H1 (cell line): ENCODE results near the gene MAGEB4. TPM values are rescaled to one million over a fixed set of nuclear protein-coding genes. Genes with fewer than 3 reads are reported as not detected.

ENCODE experiments used
- CTCF ChIA-PET: fragments of 300-600 bp; sonication (Branson Sonifier 250); formaldehyde crosslinking; loops from one replicate; lab custom pipeline; 2021; ENCODE audit not compliant: partially characterized antibody; lab: Charles Lee
- POLR2A ChIA-PET: fragments of 300-600 bp; sonication (Branson Sonifier 250); formaldehyde crosslinking; loops from one replicate; lab custom pipeline; 2021; ENCODE audit warnings: inconsistent platforms; ENCODE audit not compliant: partially characterized antibody; lab: Charles Lee
- DNase-seq, 2 experiments: peaks; one replicate each; pipeline versions ENCODE4 v3.0.0 to v3.0.0-alpha.2; 2010 to 2022; ENCODE audit warnings: low spot score in 2 of 2, low read depth in 1 of 2, mixed read lengths in 1 of 2
- FAIRE-seq: peaks from 2 replicates; lab custom pipeline; 2011; peaks lifted over from hg19 to GRCh38; lab: Jason Lieb, UNC
- H2AFZ ChIP-seq: 2 replicates; pipeline ENCODE4 v1.8.1; 2012; ENCODE audit warnings: low read length, inconsistent platforms
- H2AK5ac ChIP-seq: 2 replicates; pipeline ENCODE4 v1.6.1; 2013; ENCODE audit warnings: low read depth, low read length
- H2BK120ac ChIP-seq: replicated peaks from 2 replicates; pipeline ENCODE3; 2013; ENCODE audit warnings: low read depth, low read length, inconsistent platforms
- H2BK12ac ChIP-seq: 2 replicates; pipeline ENCODE4 v1.6.1; 2013; ENCODE audit warnings: low read depth, low read length
- H2BK15ac ChIP-seq: 2 replicates; pipeline ENCODE4 v1.6.1; 2013; ENCODE audit warnings: low read length
- H2BK20ac ChIP-seq: 2 replicates; pipeline ENCODE4 v1.6.1; 2013; ENCODE audit warnings: low read length
- H2BK5ac ChIP-seq: 2 replicates; pipeline ENCODE4 v1.6.1; 2013; ENCODE audit warnings: low read depth, low read length
- H3K14ac ChIP-seq: 2 replicates; pipeline ENCODE4 v1.6.1; 2013; ENCODE audit warnings: inconsistent platforms; ENCODE audit not compliant: insufficient read length
- H3K18ac ChIP-seq: 2 replicates; pipeline ENCODE4 v1.6.1; 2013; ENCODE audit warnings: low read length; ENCODE audit errors: extremely low read depth
- H3K23ac ChIP-seq: 2 replicates; pipeline ENCODE4 v1.6.1; 2013; ENCODE audit warnings: inconsistent platforms; ENCODE audit not compliant: insufficient read length
- H3K23me2 ChIP-seq: 2 replicates; pipeline ENCODE4 v1.6.1; 2013; ENCODE audit warnings: low read depth, low read length
- H3K27ac ChIP-seq: 2 replicates; pipeline ENCODE4 v1.6.1; 2011; ENCODE audit warnings: low read depth, low read length, inconsistent platforms
- H3K27me3 ChIP-seq, 4 experiments: replicated peaks in 1 of 4; 1 replicate in 1 of 4; 2 replicates in 3 of 4; pipeline versions ENCODE4 v1.6.1 to v1.8.1; 2011 to 2013; ENCODE audit warnings: low read length in 3 of 4, mild to moderate bottlenecking in 3 of 4, inconsistent platforms in 2 of 4, mixed read lengths in 2 of 4, moderate library complexity in 1 of 4; ENCODE audit not compliant: control insufficient read depth in 3 of 4, insufficient read depth in 3 of 4; ENCODE audit errors: extremely low read depth in 1 of 4
- H3K36me3 ChIP-seq, 4 experiments: 2 replicates each; pipeline versions ENCODE4 v1.6.1 to v1.8.1; 2011 to 2013; ENCODE audit warnings: mild to moderate bottlenecking in 4 of 4, low read length in 3 of 4, moderate library complexity in 2 of 4, control low read depth in 1 of 4, inconsistent platforms in 1 of 4; ENCODE audit not compliant: insufficient read depth in 4 of 4, control insufficient read depth in 2 of 4
- H3K4ac ChIP-seq: replicated peaks from 2 replicates; pipeline ENCODE3; 2013; ENCODE audit warnings: low read length, low read depth, mixed read lengths, inconsistent platforms; ENCODE audit not compliant: insufficient read length
- H3K4me1 ChIP-seq, 4 experiments: replicated peaks in 1 of 4; 1 replicate in 1 of 4; 2 replicates in 3 of 4; pipeline versions ENCODE4 v1.6.1 to v1.8.1; 2011 to 2013; ENCODE audit warnings: low read length in 3 of 4, inconsistent platforms in 2 of 4, mixed read lengths in 1 of 4; ENCODE audit not compliant: insufficient read depth in 4 of 4, control insufficient read depth in 3 of 4
- H3K4me2 ChIP-seq, 2 experiments: 2 replicates each; pipeline versions ENCODE4 v1.6.1 to v1.8.1; 2011 to 2013; ENCODE audit warnings: low read depth in 2 of 2, low read length in 2 of 2, control low read depth in 1 of 2, inconsistent platforms in 1 of 2, mild to moderate bottlenecking in 1 of 2; ENCODE audit not compliant: insufficient read depth in 1 of 2
- H3K4me3 ChIP-seq, 4 experiments: fragments of 200-600, 300-600 bp in 1 of 4; sonication (generic), shearing (Covaris generic), sonication (Bioruptor Twin) in 1 of 4; 2 replicates each; pipeline versions ENCODE4 v1.5.1 to v1.8.1; 2011 to 2016; ENCODE audit warnings: low read length in 4 of 4, low read depth in 3 of 4, control low read depth in 2 of 4, inconsistent platforms in 2 of 4, mild to moderate bottlenecking in 2 of 4, mixed read lengths in 1 of 4, moderate library complexity in 1 of 4; ENCODE audit not compliant: insufficient read depth in 2 of 4; ENCODE audit errors: extremely low read depth in 1 of 4
- H3K56ac ChIP-seq: replicated peaks from 2 replicates; pipeline ENCODE3; 2013; ENCODE audit warnings: low read depth, mild to moderate bottlenecking, mixed read lengths, low read length, inconsistent platforms; ENCODE audit not compliant: insufficient read length
- H3K79me1 ChIP-seq: 2 replicates; pipeline ENCODE4 v1.6.1; 2013; ENCODE audit warnings: low read depth, low read length, control low read depth
- H3K79me2 ChIP-seq, 2 experiments: 2 replicates each; pipeline versions ENCODE4 v1.6.1 to v1.8.1; 2012 to 2013; ENCODE audit warnings: low read length in 2 of 2, mild to moderate bottlenecking in 2 of 2, inconsistent platforms in 1 of 2; ENCODE audit not compliant: insufficient read depth in 2 of 2, control insufficient read depth in 1 of 2
- H3K9ac ChIP-seq, 4 experiments: replicated peaks in 1 of 4; 1 replicate in 1 of 4; 2 replicates in 3 of 4; pipeline versions ENCODE4 v1.6.1 to v1.8.1; 2011 to 2013; ENCODE audit warnings: low read depth in 3 of 4, low read length in 3 of 4, control low read depth in 2 of 4, mild to moderate bottlenecking in 2 of 4, moderate library complexity in 2 of 4, inconsistent platforms in 1 of 4; ENCODE audit errors: extremely low read depth in 1 of 4
- H3K9me3 ChIP-seq, 2 experiments: 2 replicates each; pipeline versions ENCODE4 v1.6.1 to v1.8.1; 2012 to 2013; ENCODE audit warnings: mild to moderate bottlenecking in 2 of 2, moderate library complexity in 2 of 2, control low read depth in 1 of 2, inconsistent platforms in 1 of 2, low read depth in 1 of 2, low read length in 1 of 2, mixed read lengths in 1 of 2; ENCODE audit not compliant: insufficient read depth in 2 of 2
- H4K20me1 ChIP-seq, 2 experiments: replicated peaks in 1 of 2; 2 replicates each; pipeline versions ENCODE3 to v1.8.1; 2011 to 2013; ENCODE audit warnings: inconsistent platforms in 2 of 2, low read length in 2 of 2, mild to moderate bottlenecking in 1 of 2; ENCODE audit not compliant: insufficient read depth in 2 of 2, control insufficient read depth in 1 of 2
- H4K5ac ChIP-seq: 2 replicates; pipeline ENCODE4 v1.6.1; 2013; ENCODE audit warnings: low read length, low read depth, mixed read lengths, inconsistent platforms; ENCODE audit not compliant: insufficient read length
- H4K8ac ChIP-seq: 2 replicates; pipeline ENCODE4 v1.8.0; 2013; ENCODE audit warnings: mild to moderate bottlenecking, moderate library complexity, low read length, inconsistent platforms; ENCODE audit not compliant: insufficient read depth; ENCODE audit errors: extremely low read depth
- H4K91ac ChIP-seq: replicated peaks from 2 replicates; pipeline ENCODE3; 2013; ENCODE audit warnings: low read length, mixed read lengths, inconsistent platforms; ENCODE audit not compliant: insufficient read length
- BRCA1 ChIP-seq: IDR thresholded peaks from 2 replicates; pipeline ENCODE4 v1.6.1; 2012; ENCODE audit warnings: low read depth, low read length, improper control_type of control experiment
- GTF2F1 ChIP-seq: IDR thresholded peaks from 2 replicates; pipeline ENCODE4 v1.6.1; 2012; ENCODE audit warnings: low read depth, low read length, improper control_type of control experiment, borderline replicate concordance
- HDAC6 ChIP-seq: IDR thresholded peaks from one replicate; pipeline ENCODE4 v1.7.1; 2012; ENCODE audit warnings: low read depth, mild to moderate bottlenecking, inconsistent platforms, low read length, moderate library complexity
- SP4 ChIP-seq: IDR thresholded peaks from 2 replicates; pipeline ENCODE4 v1.6.1; 2012; ENCODE audit warnings: low read length, inconsistent platforms
- WGBS, 2 experiments: shearing (Covaris generic) in 1 of 2; methylation state at CpG; one replicate each; pipeline versions ENCODE4 v1.1.6 to v1.1.7; 2013 to 2015; ENCODE audit warnings: low lambda C conversion rate in 2 of 2, mixed read lengths in 2 of 2, inconsistent platforms in 1 of 2, low coverage in 1 of 2, missing lambda C conversion rate in 1 of 2; ENCODE audit not compliant: insufficient replicate concordance in 2 of 2, insufficient coverage in 1 of 2, insufficient read length in 1 of 2; ENCODE audit errors: extremely low coverage in 1 of 2, missing lambda C conversion rate in 1 of 2; 5-methylcytosine and 5-hydroxymethylcytosine counted together
- polyA plus RNA-seq, 7 experiments: library from polyadenylated mRNA; depleted of rRNA in 3 of 7; stranded (reverse) in 5 of 7; unstranded in 2 of 7; fragments of >200 nt in 5 of 7; fragments of 200-250 nt in 2 of 7; gene quantifications; 1 replicate in 5 of 7; 2 replicates in 1 of 7; 4 replicates in 1 of 7; pipeline versions ENCODE4 v1.2.1 to v1.2.3, GENCODE V29; 2011 to 2013; ENCODE audit warnings: missing spikeins in 2 of 7, mixed read lengths in 2 of 7
- total RNA-seq: library from RNA; stranded (reverse); fragmentation: NEBNext Ultra II Directional; extraction: Animal tissue kit (Norgen Biotek cat#: 25700); gene quantifications from 2 replicates; pipeline ENCODE4 v1.2.1, GENCODE V29; 2021

The MAGEB4 gene
- total and polyA plus RNA-seq, 2 of the 8 experiments (the other 6 are each of a cell fraction or from before 2014, with no cell fraction given), result not detected

DNA sequence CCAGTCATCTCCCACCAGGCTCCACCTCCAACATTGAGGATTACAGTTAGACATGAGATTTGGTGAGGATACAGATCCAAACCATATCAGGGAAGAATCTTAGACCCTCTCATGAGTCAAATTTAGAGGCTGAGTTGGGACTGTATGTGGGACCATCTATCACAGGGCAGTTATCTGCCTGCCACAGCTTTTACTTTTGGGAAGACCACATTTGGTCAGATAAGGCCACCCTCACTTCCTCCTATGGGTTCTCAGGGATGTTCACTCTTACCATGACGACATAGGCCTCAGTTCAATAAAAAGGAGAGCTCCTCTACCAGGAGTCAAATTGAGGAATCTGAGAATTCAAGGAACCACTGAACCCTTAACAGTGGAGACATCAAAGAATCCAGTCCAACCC is 24.3 kb upstream of the MAGEB4 start:
- Histone ChIP-seq H3K56ac (no peak overlapping the region), H4K5ac (no peak overlapping the region), H3K27ac (no peak overlapping the region), H3K9ac (no peak overlapping the region), H3K4me1 (peaks cover 0 to 9% (median 0%) of the 10 kb centered on the region in 4 experiments; a peak in 2 of 7 replicates), H2AFZ (no peak overlapping the region), H3K23ac (no peak overlapping the region), H3K4ac (no peak overlapping the region), H4K91ac (no peak overlapping the region), H3K36me3 (no peaks in the 10 kb centered on the region), H3K9me3 (no peaks in the 10 kb centered on the region; a peak in 1 of 4 replicates), H2BK20ac (no peak overlapping the region), H3K79me2 (no peaks in the 10 kb centered on the region), H2BK5ac (no peak overlapping the region), H2BK15ac (no peak overlapping the region)
- no CpG with 5 or more reads among the region's 1 CpG for WGBS, 2 experiments
- POLR2A ChIA-PET, result no interaction called here
- no peak for FAIRE-seq
- DNase-seq, result no peak
- TF ChIP-seq HDAC6 (no peak), GTF2F1 (no peak), BRCA1 (no peak), SP4 (no peak)
- TF ChIP-seq, all 59 proteins: peak for 0
- H3K23me2 ChIP-seq, result no peaks in the 10 kb centered on the region
- no peak overlapping the region for H3K4me2 ChIP-seq
- no peak overlapping the region for H3K14ac ChIP-seq
- H3K18ac ChIP-seq, result no peak overlapping the region
- no peak overlapping the region for H4K8ac ChIP-seq
- H3K79me1 ChIP-seq, result no peaks in the 10 kb centered on the region
- no peak overlapping the region for H2AK5ac ChIP-seq
- CTCF ChIA-PET, result interaction anchor here (0.7 kb wide), 1 partner anchor 18 kb away, joined by 3 read pairs; no protein-coding TSS in a partner anchor
- no peak overlapping the region for H3K4me3 ChIP-seq
- no peaks in the 10 kb centered on the region for H3K27me3 ChIP-seq
- no peak overlapping the region for H2BK120ac ChIP-seq
- H2BK12ac ChIP-seq, result no peak overlapping the region
- H4K20me1 ChIP-seq, result no peaks in the 10 kb centered on the region
